HepG2 (cell line): ENCODE results near the gene TNFSF8.

Source experiments
- CREB1 ChIP-seq, 2 experiments: fragments of 450-650 bp in 1 of 2; IDR thresholded peaks; 2 replicates each; pipeline ENCODE4 v1.6.1; 2016 to 2017; ENCODE audit warnings: control low read depth in 1 of 2, mild to moderate bottlenecking in 1 of 2, missing compliant biosample characterization in 1 of 2, missing genetic modification characterization in 1 of 2
- ESRRA ChIP-seq: sonication (generic); formaldehyde crosslinking; IDR thresholded peaks from 2 replicates; pipeline ENCODE4 v1.5.1; 2020; ENCODE audit warnings: mild to moderate bottlenecking, low read depth, missing genetic modification reagents
- SRSF9 ChIP-seq: fragments of 200-400 bp; formaldehyde crosslinking; IDR thresholded peaks from 2 replicates; pipeline ENCODE4 v1.6.1; 2018; ENCODE audit warnings: borderline replicate concordance, mild to moderate bottlenecking, low read depth, low read length; ENCODE audit not compliant: insufficient read depth, poor library complexity, severe bottlenecking
- TF ChIP-seq, protein P1 (sequence below): sonication (generic); formaldehyde crosslinking; IDR thresholded peaks from 2 replicates; pipeline ENCODE4 v1.4.0; 2020; ENCODE audit warnings: missing genetic modification reagents

DNA sequence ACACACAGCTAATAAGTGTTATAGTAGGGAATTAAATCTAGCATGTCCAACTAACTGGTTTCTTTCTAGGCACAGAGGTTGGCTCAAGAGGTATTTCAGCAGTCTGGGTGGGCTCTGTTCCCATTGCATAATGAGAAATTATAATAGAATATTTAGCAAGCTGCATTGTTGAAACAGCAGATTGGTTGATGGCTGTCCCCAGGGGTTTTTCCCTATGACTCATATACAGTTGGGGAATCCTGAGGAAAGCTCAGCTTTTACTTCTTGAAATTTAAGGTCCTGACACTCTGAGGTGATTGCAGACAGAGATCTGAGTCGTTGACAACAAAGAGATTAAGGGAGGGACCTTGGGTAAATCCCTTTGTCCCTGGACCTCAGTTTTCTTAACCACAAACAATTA is 38.3 kb upstream of the TNFSF8 start:
- TF ChIP-seq ESRRA (CRISPR knock-in tag) = no peak
- no peak for TF ChIP-seq CREB1 (IDR thresholded peaks at IDR 0.05)
- no peak for TF ChIP-seq CREB1 (CRISPR knock-in tag; IDR thresholded peaks at IDR 0.05)
- TF ChIP-seq, protein P1, sequence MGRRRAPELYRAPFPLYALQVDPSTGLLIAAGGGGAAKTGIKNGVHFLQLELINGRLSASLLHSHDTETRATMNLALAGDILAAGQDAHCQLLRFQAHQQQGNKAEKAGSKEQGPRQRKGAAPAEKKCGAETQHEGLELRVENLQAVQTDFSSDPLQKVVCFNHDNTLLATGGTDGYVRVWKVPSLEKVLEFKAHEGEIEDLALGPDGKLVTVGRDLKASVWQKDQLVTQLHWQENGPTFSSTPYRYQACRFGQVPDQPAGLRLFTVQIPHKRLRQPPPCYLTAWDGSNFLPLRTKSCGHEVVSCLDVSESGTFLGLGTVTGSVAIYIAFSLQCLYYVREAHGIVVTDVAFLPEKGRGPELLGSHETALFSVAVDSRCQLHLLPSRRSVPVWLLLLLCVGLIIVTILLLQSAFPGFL (CRISPR knock-in tag) = no peak
- no peak for TF ChIP-seq SRSF9
